Keratinocyte (primary cell): ENCODE results near the gene CCSER1.

Source experiments
- EZH2 ChIP-seq: IDR thresholded peaks from one replicate; pipeline ENCODE4 v1.6.1; 2012; ENCODE audit warnings: inconsistent platforms, mild to moderate bottlenecking, low read length, moderate library complexity
- TF ChIP-seq, protein P1 (sequence below), 3 experiments: IDR thresholded peaks in 1 of 3; conservative IDR thresholded peaks in 1 of 3; optimal IDR thresholded peaks in 1 of 3; 2 replicates in 2 of 3; 3 replicates in 1 of 3; pipeline versions ENCODE3 to v1.5.1; 2011; ENCODE audit warnings: low read length in 3 of 3, mild to moderate bottlenecking in 3 of 3, moderate library complexity in 2 of 3, control low read depth in 1 of 3, inconsistent platforms in 1 of 3; ENCODE audit not compliant: insufficient read depth in 2 of 3; ENCODE audit errors: extremely low read depth in 1 of 3

GRCh38 chr4:90815569-90815968 is 688.4 kb downstream of the CCSER1 start:
- TF ChIP-seq, protein P1, sequence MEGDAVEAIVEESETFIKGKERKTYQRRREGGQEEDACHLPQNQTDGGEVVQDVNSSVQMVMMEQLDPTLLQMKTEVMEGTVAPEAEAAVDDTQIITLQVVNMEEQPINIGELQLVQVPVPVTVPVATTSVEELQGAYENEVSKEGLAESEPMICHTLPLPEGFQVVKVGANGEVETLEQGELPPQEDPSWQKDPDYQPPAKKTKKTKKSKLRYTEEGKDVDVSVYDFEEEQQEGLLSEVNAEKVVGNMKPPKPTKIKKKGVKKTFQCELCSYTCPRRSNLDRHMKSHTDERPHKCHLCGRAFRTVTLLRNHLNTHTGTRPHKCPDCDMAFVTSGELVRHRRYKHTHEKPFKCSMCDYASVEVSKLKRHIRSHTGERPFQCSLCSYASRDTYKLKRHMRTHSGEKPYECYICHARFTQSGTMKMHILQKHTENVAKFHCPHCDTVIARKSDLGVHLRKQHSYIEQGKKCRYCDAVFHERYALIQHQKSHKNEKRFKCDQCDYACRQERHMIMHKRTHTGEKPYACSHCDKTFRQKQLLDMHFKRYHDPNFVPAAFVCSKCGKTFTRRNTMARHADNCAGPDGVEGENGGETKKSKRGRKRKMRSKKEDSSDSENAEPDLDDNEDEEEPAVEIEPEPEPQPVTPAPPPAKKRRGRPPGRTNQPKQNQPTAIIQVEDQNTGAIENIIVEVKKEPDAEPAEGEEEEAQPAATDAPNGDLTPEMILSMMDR (optimal IDR thresholded peaks at IDR 0.05 in 1 of 3, IDR thresholded peaks at IDR 0.05 in 1 of 3, conservative IDR thresholded peaks at IDR 0.05 in 1 of 3; ENCODE audit: extremely low read depth in 1 of 3, insufficient read depth in 2 of 3, low read length in 3 of 3): no peak
- no peak for TF ChIP-seq EZH2
